SW480 (cell line): ENCODE data around the gene GALNT9.
"Not testable (repeated sequence)": the region's sequence is repeated elsewhere in the genome, so short reads cannot be mapped to it uniquely, and the experiment has no call there.

Experiments used
- DNase-seq: peaks from one replicate; pipeline ENCODE4 v3.0.0-alpha.2; 2016; ENCODE audit warnings: low spot score

The GALNT9 gene

DNA sequence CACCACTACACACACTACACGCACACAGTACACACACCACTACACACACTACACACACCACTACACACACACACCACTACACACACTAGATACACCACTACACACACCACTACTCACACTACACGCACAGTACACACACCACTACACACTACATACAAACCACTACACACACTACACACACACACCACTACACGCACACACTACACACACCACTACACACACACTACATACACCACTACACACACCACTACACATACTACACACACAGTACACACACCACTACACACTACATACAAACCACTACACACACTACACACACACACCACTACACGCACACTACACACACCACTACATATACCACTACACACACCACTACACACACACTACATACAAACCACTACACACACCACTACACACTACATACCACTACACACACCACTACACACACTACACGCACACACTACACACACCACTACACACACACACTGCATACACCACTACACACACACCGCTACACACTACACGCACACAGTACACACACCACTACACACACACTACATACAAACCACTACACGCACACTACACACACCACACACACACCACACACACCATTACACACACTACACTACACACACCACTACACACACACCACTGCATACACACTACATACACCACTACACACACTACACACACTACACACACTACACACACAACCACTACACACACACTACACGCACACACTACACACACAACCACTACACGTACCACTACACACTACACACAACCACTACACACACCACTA lies 173.4 kb downstream of the GALNT9 start:
- no peak for DNase-seq

DNA sequence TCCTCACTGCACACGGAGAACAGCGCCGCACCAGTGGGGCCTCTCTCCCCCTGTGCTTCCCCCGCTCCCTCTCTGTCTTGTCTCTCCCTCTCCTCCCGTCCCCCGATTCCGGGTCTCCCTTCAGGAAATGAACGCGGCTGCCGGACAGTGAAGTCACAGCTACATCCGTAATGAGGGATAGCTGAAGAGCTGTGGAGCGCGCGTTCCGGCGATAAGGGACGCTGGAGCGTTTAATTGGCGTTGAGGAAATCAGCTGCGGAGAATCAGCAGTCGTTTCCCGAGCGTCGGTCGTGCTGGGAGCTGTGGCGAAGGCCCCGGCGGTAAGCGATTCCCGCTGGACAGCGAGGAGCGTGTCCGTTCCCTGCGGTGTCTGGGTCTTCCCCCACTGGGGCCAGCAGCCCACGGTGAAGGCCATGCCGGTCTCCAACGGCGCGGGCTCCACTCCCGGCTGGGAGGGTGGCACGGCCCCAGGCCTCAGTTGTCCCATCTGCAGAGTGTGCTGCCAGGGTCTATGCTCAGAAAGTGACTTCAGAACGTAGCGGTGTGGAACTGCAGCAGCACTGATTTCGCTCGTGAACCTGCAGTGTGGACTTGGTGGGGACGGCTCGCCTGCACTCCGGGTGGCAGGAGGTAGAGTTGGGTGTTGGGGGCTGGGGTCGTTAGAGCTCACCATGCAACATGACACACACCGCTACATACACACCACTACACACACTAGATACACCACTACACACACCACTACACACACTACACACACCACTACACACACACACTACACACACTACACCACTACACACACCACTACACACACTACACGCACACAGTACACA lies 174.2 kb downstream of the GALNT9 start:
- DNase-seq = no peak

- no peak for DNase-seq
These were observed 175.0 kb downstream of the GALNT9 start for GRCh38 chr12:132154341-132154761.

- peak; percentile 79 for DNase-seq
These were observed 175.7 kb downstream of the GALNT9 start for GRCh38 chr12:132153501-132154340.

DNA sequence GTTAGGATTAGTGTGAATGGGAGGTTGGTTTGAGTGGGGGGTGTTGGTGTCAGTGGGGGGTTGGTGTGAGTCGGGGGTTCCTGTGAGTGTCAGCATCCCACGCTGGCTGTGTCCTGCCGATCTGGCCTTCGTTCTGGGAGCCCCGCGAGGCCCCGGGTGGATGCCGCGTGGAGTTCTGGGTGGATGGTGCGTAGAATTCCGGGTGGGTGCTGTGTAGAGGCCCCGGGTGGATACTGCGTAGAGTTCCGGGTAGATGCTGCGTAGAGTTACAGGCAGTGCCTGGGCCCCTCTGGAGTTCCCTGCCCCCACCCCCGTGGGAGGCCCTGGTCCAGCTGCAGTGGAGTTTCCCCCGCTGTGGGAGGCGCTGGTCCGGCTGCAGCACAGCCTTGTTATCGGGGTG lies 176.4 kb downstream of the GALNT9 start:
- DNase-seq = no peak

GRCh38 chr12:132152411-132152821 lies 177.0 kb downstream of the GALNT9 start:
- DNase-seq = no peak

DNA sequence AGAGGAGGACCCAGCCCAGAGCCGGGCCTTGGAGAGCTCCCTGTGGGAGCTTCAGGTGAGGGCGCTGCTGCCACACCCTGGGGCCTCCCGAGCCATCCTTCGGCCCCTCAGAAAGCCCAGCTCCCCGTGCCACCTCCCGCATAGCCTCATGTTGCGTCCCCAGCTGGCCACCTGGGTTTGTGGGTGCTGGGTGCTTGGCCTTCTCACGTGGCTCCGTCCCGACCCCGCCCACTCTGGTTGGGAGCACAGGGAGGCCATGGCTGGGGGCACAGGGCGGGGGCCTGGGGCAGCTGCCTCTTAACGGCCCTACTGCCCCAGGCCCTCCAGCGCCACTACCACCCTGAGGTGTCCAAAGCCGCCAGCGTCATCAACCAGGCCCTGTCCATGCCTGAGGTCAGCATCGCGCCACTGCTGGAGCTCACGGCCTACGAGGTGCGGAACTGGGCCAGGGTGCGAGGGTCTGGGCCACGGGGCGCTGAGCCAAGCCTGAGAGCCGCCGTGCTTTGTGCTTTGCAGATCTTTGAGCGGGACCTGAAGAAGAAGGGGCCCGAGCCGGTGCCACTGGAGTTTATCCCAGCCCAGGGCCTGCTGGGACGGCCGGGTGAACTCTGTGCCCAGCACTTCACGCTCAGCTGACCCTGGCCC lies 177.5 kb downstream of the GALNT9 start:
- no peak for DNase-seq

GRCh38 chr12:132151145-132151765 lies 178.1 kb downstream of the GALNT9 start:
- no peak for DNase-seq

- DNase-seq = no peak
These were observed 178.6 kb downstream of the GALNT9 start for GRCh38 chr12:132150780-132151144.

DNA sequence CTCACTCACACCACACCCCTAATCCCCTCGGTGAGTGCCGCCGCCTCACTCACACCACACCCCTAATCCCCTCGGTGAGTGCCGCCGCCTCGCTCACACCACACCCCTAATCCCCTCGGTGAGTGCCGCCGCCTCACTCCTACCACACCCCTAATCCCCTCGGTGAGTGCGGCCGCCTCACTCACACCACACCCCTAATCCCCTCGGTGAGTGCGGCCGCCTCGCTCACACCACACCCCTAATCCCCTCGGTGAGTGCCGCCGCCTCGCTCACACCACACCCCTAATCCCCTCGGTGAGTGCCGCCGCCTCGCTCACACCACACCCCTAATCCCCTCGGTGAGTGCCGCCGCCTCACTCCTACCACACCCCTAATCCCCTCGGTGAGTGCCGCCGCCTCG lies 179.9 kb downstream of the GALNT9 start:
- DNase-seq = not testable (repeated sequence)

- DNase-seq = no peak
These were observed 180.9 kb downstream of the GALNT9 start for GRCh38 chr12:132148368-132149045.

- no peak for DNase-seq
These were observed 181.7 kb downstream of the GALNT9 start for GRCh38 chr12:132147423-132148367.

DNA sequence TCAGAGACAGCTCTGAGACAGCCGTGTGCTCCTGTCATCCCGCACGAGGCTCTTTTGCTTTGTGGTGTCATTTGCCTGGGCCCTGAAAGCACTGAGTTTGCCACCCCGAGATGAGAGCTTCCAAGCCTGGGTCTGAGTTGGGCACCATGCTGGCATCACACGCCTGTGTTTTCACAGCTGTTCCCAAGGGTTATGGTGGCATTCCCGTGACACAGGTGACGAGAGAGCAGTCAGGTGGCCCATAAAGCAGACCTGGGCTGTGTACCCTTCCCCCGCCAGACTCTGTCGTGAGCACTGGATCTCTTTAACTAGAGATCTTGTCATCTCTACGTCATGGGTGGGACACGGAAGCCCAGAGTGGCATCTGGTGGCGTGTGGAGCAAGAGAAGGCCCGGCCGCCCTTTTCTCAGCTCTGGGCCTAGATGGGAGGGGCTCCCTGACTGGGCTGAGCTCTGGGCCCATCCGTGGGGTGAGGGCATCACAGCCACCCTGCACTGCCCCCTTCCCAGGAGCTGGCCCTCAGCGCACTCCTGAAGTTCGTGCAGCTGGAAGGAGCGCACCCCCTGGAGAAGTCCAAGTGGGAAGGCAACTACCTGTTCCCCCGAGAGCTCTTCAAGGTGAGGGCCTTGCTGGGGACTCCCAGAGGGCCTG lies 182.5 kb downstream of the GALNT9 start:
- no peak for DNase-seq
